ENCODE data around the gene UTS2R.

Gene UTS2R

GRCh38 chr17:82327757-82328140, 43.8 kb upstream of the UTS2R start:
- H3K4me1 ChIP-seq (ENCODE audit: low read length) = peaks cover 20% of the 10 kb centered on the region

GRCh38 chr17:82328141-82328993, 43.2 kb upstream of the UTS2R start:
- TF ChIP-seq EZH2phosphoT487 (IDR thresholded peaks at IDR 0.05; ENCODE audit: low read depth) (no peak), CTCF (IDR thresholded peaks at IDR 0.05; ENCODE audit: low read depth, low read length) (no peak)
- Histone ChIP-seq H4K20me1 (ENCODE audit: insufficient read depth, low read length) (no peaks in the 10 kb centered on the region), H3K9ac (ENCODE audit: low read length) (no peak overlapping the region), H3K36me3 (replicated peaks; ENCODE audit: low read depth, low read length) (no peaks in the 10 kb centered on the region), H2AFZ (ENCODE audit: low read depth, low read length) (no peak overlapping the region), H3K4me1 (ENCODE audit: low read length) (peaks cover 23% of the 10 kb centered on the region), H3K27me3 (ENCODE audit: low read depth, low read length) (peaks cover 35% of the 10 kb centered on the region), H3K79me2 (ENCODE audit: low read length) (no peaks in the 10 kb centered on the region), H3K4me3 (ENCODE audit: low read length) (no peak overlapping the region), H3K27ac (ENCODE audit: low read length) (no peak overlapping the region), H3K9me3 (ENCODE audit: insufficient read depth, low read length) (no peaks in the 10 kb centered on the region), H3K4me2 (ENCODE audit: low read length) (no peak overlapping the region)

More at GRCh38 chr17:82327757-82328140, 43.8 kb upstream of the UTS2R start:
- Histone ChIP-seq H3K27me3 (ENCODE audit: low read depth, low read length) (peaks cover 41% of the 10 kb centered on the region), H3K9ac (ENCODE audit: low read length) (no peak overlapping the region), H3K4me2 (ENCODE audit: low read length) (no peak overlapping the region), H2AFZ (ENCODE audit: low read depth, low read length) (no peak overlapping the region), H3K36me3 (replicated peaks; ENCODE audit: low read depth, low read length) (no peaks in the 10 kb centered on the region), H3K27ac (ENCODE audit: low read length) (no peak overlapping the region), H4K20me1 (ENCODE audit: insufficient read depth, low read length) (no peaks in the 10 kb centered on the region), H3K4me3 (ENCODE audit: low read length) (no peak overlapping the region), H3K79me2 (ENCODE audit: low read length) (no peaks in the 10 kb centered on the region), H3K9me3 (ENCODE audit: insufficient read depth, low read length) (no peaks in the 10 kb centered on the region)
- TF ChIP-seq EZH2phosphoT487 (IDR thresholded peaks at IDR 0.05; ENCODE audit: low read depth) (no peak), CTCF (IDR thresholded peaks at IDR 0.05; ENCODE audit: low read depth, low read length) (no peak)

- Histone ChIP-seq H3K27me3 (ENCODE audit: low read depth, low read length) (peaks cover 32% of the 10 kb centered on the region), H3K4me1 (ENCODE audit: low read length) (peaks cover 23% of the 10 kb centered on the region), H2AFZ (ENCODE audit: low read depth, low read length) (no peak overlapping the region), H3K79me2 (ENCODE audit: low read length) (no peaks in the 10 kb centered on the region), H3K9ac (ENCODE audit: low read length) (no peak overlapping the region), H3K4me3 (ENCODE audit: low read length) (no peak overlapping the region), H3K4me2 (ENCODE audit: low read length) (no peak overlapping the region), H3K27ac (ENCODE audit: low read length) (no peak overlapping the region), H3K9me3 (ENCODE audit: insufficient read depth, low read length) (no peaks in the 10 kb centered on the region), H3K36me3 (replicated peaks; ENCODE audit: low read depth, low read length) (no peaks in the 10 kb centered on the region), H4K20me1 (ENCODE audit: insufficient read depth, low read length) (no peaks in the 10 kb centered on the region)
- TF ChIP-seq EZH2phosphoT487 (IDR thresholded peaks at IDR 0.05; ENCODE audit: low read depth) = no peak
- no peak for TF ChIP-seq CTCF (IDR thresholded peaks at IDR 0.05; ENCODE audit: low read depth, low read length)
Measured at GRCh38 chr17:82328994-82329507, 42.5 kb upstream of the UTS2R start.

- Histone ChIP-seq H4K20me1 (ENCODE audit: insufficient read depth, low read length) (no peaks in the 10 kb centered on the region), H3K4me2 (ENCODE audit: low read length) (peak overlapping the region; percentile 20; the same call in 1 of the 2 replicates), H3K9me3 (ENCODE audit: insufficient read depth, low read length) (no peaks in the 10 kb centered on the region), H3K4me3 (ENCODE audit: low read length) (no peak overlapping the region), H3K79me2 (ENCODE audit: low read length) (no peaks in the 10 kb centered on the region), H2AFZ (ENCODE audit: low read depth, low read length) (no peak overlapping the region), H3K4me1 (ENCODE audit: low read length) (peaks cover 24% of the 10 kb centered on the region), H3K36me3 (replicated peaks; ENCODE audit: low read depth, low read length) (no peaks in the 10 kb centered on the region), H3K27ac (ENCODE audit: low read length) (no peak overlapping the region), H3K9ac (ENCODE audit: low read length) (no peak overlapping the region), H3K27me3 (ENCODE audit: low read depth, low read length) (peaks cover 28% of the 10 kb centered on the region)
- TF ChIP-seq EZH2phosphoT487 (IDR thresholded peaks at IDR 0.05; ENCODE audit: low read depth) = no peak
- TF ChIP-seq CTCF (IDR thresholded peaks at IDR 0.05; ENCODE audit: low read depth, low read length) = no peak
Measured at GRCh38 chr17:82329683-82330321, 41.8 kb upstream of the UTS2R start.
